Stimulated activated CD8-positive, alpha-beta memory T cell treated with anti-CD3 and anti-CD28 coated beads, Interleukin-7, amount 100 ng/mL, for 1 hour (primary cell): Measurements from ENCODE around the gene IKZF2.

Experiments used
- DNase-seq, 2 donors: peaks; one replicate each; pipeline ENCODE4 v3.0.0-alpha.2; 2020; ENCODE audit warnings: low read depth in 2 of 2

Gene IKZF2

DNA sequence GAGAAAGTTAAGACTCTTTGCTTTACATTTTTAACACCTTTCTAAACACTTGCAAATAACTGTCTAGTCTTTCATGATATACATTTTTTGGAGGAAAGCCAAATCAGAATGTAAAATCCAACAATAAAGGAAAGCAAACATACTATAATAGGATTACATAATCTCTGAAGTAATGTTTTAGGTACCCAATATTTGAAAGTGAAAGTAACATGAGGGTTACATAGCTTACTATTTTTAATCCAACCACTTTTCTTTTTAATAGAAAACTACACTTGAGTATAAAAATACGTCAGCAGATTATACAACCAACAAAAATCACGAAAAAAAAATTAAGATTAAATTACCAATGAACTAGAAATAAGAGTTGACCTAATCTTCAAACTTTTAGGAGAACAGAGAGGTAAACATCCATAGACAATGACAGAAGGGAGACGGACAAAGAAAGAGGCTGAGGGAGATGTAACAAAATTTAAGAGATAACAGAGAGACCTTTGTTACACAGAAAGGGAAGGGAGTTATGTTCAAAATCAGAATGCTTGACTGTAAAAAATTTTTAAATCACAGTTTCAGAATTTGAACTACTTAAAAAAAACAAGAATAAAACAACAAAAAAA is 150.0 kb downstream of the IKZF2 start:
- no peak for DNase-seq

DNA sequence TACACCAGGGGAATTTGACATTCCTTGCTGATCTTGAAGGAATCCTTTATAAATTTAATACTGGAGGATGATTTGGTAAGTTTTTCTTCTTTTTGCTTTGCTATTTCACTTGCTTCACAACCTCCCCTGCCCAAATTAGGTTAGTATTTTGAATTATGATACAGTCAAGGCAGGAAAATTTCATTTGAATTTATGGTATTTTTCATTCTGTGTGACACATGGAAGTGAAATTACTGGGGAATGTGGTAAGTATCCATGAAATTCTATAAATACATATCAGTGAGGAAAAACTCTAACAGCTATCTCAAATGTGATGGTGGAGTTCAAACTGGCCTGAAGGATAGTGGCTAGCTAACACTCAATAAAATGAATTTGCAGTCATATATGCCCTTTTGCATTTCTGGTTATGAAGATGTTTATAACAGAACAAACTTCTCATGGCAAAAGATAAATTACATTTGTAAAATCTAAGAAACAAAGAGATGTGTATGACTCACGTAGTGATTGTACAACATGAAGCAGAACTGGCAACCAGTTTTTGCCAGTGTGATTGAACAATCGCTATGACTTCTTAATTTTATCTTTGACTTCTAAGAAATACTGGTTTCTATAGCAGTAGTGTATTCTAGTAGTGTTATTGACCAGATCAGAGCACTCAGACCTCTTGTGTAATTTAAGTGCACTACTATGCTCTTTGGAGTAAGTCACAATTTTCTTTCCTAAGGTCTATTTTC is 152.6 kb downstream of the IKZF2 start:
- no peak for DNase-seq

DNA sequence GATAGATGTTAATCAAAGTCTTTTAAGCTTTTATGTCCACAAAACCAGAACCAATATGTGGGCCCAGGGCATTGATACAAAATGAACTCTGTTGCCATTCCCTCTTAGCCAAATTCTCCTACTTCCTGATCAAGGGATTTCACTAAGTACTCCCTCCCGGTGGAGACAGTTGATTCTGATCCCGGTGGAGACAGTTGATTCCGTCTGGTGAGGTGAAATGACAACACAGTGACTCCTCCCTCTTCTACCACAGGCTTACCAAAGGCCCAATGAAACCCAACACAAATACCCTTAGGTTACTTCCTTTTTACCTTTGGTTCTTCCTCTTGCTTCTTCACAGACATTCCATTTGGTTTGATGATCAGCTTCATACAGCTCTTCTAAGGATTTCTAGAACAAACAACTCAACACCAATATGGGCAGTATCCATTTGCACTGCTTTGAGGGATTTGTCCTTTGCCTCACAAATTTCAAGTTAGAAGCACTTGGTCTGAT is 153.8 kb downstream of the IKZF2 start:
- no peak for DNase-seq

DNA sequence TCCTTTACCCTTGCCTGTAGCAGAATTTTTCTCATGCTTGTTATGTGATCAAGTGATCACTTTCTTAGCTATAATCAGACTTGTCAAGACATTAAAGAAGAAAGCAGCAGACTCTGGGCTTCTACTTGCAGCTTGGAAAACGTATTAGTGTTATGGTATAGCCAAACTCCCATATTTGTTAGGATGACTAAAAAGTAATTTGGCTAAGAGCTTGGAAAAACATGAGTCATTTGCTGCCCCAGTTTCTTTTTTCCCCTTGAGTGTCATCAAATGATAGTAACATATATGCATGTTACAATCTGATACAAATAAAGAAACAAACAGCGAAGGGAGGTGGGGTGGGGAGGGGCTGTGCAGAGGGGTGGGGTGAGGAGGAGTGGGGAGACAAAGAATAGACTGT is 155.5 kb downstream of the IKZF2 start:
- DNase-seq = no peak

DNA sequence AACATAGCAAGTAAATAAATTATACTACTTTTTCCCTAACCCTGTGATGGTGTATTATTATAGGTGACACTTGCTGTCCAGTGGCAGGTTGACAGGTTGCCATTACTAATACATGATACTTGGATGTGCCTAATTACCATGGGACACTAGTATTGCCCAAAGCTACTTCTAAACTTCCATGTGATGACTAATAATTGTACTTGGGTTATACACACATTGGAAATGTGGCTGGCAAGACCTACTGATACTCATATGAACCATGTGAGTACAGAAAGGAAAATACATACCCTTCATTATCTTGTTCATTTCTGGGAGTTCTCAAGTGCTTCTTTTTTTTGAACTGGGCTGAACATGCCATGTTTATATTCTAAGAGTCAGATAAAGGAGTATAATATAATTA is 156.4 kb downstream of the IKZF2 start:
- DNase-seq = no peak

DNA sequence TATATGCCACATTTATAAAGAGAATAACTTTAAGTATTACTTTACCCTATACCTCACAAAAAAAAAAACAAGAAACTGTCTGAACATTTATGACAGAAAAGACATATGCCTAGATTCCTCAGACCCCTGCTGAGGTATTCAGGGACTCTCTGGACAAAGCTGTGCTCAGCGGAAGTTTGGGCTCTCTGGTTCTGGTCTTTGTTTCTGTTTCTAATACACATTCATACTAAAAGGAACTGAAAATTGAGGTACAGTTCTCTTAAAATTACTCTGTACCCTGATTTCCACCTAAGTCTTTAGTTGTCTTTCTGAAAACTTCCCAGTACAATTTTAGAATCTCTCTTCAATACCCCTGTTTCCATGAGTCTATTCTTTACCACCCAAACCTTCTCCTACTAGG is 160.3 kb downstream of the IKZF2 start:
- DNase-seq = no peak

DNA sequence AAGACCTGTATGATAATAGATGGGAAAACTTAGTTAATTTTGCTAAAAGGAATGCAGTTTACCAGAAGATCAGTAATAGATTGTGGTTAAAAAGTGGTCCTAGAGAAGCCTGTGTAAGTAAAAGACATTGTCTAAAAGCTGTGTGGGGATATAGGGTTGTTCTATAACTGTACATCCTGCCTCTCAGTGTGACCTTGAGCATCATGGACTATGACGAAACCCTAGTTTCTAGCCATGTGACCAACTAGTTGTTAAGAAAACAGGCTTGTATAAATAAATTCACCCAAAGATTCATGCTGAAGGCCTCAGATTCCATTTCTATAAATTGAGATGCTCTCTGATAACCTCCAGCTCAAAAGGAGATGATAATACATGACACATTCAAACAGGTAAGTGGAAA is 160.7 kb downstream of the IKZF2 start:
- DNase-seq = no peak

DNA sequence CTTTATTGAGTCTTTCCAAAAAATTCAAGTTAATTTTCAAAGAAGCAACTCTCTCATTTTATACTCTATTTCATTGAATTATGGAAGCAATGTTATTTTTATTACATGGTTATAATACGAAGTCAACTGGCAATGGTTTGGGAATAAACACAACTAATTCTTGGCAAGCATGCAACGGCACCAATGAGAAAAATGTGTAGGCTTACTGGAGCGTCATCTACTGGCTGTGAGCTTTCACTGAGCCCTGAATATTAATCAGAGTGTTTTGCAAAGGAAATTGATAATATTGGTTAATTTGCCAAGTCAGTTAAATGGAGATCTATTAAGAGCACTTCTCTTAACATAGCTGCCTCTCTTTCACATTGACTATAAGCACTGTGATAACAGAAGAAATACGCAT is 163.9 kb downstream of the IKZF2 start:
- no peak for DNase-seq

DNA sequence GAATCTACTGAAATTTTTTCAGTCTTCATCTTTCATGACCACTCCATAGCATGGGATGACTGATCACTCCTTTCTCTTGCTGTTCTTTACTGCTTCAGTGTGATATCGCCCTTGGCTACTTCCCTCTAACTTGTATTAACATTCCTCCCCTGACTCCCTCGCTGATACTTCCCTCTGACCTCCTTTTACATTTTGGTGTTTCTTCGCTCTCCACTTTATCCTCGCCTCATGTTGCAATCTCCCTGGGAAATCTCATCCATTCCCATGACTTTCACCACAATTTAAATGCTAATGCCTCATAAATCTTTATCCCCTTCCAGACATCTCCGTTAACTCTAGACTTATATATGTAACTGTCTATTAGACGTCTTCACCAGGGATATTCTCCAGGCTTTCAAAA is 167.3 kb downstream of the IKZF2 start:
- no peak for DNase-seq

DNA sequence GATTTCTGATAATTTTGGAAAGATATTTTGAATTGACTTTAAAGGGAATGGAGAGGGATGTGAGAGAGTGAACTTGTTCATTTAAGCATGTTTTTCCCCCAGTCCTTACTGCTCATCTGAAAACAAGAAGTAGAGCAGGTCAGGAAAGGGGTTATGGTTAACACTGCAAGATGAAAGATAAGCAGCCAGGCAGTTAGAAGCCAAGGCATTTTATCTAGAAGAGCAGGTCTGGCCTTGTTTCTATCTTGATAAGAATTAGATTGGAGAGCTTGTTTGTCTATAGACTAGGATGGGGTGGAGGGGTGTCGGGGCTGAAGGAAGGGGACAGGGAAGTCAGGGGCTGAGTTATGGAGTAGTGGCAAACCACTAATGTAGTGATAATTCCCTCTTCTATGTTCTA is 171.6 kb downstream of the IKZF2 start:
- DNase-seq = no peak

DNA sequence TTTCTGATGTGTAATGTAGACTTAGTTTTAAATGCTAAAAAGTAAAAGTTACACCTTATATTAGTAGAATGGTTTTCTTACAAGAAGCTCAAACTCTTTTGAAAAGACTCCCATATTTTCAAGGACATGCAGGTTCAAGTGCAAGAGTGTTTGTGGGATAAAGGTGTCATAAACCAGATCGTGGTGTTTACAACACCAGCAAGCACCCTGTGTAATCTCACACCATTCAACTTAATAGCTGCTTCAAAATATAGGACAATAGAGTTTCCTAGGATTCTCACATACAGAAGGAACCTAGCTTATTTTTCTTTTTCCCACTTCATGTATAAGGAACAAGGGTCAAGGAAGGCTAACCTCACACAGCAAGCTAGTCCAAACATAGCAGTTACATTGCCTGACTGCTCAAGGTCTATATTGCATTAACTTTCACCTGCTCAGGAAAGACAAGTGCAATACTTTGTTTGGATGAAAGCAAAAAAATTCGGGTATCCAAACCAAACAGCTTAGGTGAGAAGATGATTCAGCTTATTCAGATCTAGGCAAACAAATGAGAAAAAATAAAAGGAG is 172.3 kb downstream of the IKZF2 start:
- DNase-seq = no peak

DNA sequence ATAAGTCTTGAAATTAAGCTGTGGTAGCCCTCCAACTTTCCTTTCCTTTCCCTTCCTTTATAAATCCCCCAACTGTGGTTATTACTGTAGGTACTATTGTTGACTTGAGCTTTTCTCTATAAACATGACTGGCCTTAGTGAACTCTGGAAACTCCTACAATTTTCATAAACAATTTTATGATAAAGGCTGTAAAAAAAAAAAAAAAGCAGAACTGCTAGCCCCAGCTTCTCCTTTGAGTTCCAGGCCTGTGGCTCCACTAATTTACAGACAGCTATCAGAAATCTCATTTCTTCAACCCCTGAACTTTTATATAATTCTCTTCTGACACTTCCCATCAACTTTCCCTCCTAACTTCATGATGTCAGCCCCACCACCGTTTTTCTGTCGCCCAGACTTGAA is 174.3 kb downstream of the IKZF2 start:
- DNase-seq = no peak

DNA sequence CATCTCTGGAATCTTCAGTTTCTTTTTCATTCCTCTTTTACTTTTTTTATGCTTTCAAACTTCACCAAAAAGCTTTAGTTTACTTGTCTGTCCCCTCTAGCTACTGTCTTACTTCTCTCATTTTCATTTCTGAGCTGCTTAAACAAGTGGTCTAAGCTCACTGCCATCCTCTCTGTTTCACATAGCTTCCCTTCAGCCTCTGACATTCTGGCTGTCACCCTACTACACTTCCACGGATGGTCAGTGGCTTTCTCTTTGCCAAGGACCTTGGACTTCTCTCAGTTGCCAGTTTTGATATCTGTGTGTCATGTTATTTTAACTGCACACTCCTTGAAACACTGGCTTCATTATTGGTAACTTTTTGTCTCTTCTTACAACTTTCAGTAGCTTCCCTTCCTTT is 176.1 kb downstream of the IKZF2 start:
- no peak for DNase-seq

DNA sequence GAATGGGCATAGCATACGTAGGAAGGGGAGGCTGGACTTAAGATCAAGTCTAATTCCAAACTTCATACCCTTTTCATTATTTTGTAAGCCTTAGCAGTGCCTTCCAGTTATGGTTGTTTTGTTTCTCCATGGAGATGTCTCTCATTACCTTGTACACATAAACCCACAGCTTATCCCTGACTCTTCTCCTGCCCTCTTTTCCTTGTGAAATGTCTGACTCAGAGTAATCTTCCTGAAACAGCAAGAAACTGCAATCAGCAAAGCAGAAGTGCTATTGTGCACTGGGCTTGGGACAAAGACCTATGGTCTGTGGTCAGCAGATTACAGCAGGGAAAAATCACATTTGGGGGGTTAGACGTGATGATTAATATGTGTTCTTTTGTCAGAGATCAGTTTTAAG is 176.7 kb downstream of the IKZF2 start:
- DNase-seq = no peak

DNA sequence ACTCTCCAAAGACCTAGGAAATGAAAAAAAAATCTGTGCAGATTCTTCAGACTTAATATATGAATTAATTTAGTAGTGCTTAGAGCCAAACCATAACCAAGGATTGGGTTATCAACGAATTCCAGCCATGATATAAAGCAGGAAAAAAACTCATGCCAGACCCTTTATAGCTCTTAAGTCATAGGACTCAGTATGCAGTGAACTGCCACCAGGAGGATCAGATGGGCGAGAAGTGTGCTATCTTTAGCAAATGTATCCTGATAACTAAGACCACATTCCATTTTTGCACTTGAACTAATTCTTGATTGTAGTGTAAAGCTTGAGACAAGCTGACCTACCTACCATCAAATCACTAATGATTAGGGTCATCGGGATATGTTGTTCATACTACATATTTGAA is 178.1 kb downstream of the IKZF2 start:
- no peak for DNase-seq

DNA sequence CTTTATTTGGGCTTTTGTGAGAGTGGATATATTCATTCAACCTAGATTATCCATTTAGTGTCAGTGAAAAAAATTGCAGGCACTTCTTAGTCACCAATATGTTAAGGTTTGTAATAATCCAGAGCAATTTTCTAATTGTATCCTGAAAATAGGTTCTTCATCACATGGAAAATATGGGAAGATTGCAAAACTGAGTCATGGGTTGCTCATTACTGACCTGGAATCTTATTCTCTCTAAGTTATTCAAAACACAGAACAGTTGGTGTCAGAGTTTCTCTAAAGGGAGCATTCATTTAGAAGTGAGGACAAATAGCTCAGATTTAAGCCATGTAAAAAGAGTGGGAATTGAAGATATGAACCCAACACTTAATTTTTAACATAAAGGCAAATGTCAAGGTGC is 181.3 kb downstream of the IKZF2 start:
- no peak for DNase-seq

DNA sequence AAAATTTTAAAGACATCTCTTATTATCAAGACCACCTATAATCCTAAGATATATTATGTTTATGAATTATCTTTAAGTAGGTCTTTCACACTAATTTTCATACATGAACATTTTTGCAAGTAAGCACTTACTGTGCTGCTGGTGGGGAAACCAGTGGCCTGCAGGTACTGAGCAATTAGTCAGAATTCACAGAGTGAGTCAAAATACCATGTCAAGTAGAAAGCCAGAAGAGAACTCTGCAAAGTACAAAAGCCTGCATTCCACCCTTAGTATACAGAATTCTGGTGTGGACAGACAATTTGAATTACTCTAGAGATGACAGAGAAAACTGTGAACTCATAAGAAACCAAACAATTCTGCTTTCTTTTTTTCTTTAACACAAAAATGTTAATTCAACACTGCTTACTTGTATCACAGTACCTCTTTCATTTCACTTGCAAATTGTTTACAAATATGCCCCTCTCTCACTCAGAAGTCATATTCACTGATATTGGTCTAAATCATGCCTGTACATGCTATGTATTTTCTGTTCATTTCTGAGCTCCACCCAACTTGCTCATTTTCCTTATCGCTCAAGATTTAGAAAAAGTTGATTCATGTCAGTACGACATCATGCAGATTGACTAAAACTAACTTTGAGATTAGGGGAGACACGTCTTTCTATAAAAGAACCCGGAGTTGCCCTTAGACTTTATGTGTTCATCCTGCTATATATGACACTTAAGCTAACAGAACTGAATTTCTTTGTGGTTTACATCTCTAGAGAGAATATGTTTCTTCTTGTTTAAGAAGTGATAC is 182.9 kb downstream of the IKZF2 start:
- no peak for DNase-seq

DNA sequence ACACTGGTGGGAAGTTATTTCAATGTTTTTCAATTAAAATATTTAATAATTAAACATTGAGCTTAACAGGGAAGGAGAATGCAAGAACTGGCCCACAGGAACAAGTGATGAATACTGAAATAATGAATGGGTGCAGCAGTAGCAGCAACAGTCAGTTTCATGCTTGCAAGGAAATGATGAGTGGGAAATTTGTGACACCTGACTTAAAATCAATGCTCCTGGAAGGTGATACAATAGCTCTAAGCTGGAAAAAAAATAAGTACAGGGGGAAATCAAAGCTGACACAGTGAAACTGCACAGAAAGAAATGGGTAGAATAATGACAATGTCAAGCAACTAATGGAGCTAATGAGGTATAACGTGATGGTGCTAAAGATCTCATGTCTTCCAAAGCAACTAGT is 184.5 kb downstream of the IKZF2 start:
- no peak for DNase-seq

DNA sequence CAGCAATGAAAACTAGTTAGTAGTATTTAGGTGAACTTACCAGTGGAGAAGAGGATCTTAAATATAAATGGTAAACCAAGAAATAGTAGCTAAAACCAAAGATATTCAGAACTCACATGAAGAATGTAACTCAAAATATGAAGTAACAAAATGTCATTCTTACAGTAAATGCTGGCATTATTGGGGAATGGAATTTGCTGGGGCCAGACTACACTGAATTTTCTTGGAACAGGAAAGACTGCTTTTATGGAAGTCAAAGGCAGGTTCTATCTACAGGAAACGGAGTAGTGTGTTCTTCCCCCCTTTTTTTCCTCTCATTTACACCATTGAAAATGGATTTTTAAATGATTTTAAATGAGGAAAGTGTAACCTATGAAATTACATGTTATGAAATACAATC is 188.7 kb downstream of the IKZF2 start:
- DNase-seq = no peak

DNA sequence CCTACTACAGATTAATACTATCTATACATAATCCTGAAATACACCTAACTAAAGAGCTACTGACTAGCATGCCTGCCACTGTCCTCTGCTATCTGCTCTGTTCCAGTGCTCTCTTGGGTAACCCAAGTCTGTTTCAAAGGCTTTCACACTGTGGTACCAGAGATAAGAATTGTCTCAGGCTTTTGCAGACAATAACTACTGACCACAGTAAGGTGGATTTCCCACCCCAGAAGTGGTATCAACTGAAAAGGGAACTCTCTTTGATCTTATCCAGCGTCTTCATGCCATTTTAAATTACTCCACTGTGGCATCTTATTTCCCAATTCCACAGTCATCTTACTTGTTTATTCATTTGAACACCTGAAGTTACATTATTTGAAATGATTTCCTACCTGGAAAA is 190.2 kb downstream of the IKZF2 start:
- DNase-seq = no peak

DNA sequence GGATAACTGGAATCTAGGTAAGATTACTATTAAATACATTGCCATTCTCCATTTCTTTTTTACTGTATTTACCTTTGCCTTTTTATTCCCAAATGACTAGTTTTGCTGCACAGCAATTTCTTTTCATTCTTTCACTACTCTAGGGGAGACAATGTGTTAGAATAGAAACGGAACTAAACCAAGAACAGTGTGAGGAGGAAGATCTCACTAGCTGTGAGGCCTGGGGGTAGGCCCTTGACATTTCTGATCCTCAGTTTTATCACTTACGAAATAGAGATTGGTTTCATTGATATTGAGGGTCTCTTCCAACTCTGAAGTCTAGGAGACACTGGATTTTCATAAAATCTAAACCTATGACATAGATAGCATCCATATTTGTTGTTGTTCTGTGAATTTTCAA is 191.1 kb downstream of the IKZF2 start:
- DNase-seq = no peak

DNA sequence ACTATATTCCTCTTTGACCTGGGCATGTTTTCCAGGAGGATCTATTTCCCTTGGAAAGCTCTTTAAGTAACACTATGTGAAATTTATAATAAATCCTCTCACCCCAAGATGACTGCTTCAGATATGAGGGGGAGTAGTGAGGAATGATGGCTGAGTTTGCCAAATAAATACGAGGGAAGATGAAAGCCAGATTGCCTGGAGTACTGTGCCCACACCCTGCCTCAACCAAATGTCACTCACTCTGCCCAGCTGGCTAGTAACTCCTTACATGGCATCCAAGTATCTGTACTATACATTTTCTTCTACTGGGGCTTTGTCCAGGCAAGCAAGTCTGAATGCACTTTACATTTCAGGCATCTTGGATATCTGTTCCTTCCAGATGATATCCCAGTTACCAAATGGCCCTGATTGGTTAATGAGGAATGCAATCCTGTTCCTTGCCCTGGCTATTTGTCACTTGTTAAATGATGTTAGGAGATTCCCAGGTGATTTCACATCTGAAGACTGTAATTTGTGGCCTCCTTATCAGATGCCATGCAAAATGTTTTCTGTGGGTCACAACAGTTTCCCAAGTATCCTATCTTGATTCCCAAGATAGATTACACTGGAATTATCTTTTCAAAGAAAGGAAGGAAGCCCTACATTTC is 191.8 kb downstream of the IKZF2 start:
- no peak for DNase-seq
